Measurements from ENCODE around the gene RAB3GAP2. TPM values are rescaled to one million over a fixed set of nuclear protein-coding genes. Genes with fewer than 3 reads are reported as not detected.
"Not testable (repeated sequence)": the region's sequence is repeated elsewhere in the genome, so short reads cannot be mapped to it uniquely, and the experiment has no call there.

Gene RAB3GAP2, protein sequence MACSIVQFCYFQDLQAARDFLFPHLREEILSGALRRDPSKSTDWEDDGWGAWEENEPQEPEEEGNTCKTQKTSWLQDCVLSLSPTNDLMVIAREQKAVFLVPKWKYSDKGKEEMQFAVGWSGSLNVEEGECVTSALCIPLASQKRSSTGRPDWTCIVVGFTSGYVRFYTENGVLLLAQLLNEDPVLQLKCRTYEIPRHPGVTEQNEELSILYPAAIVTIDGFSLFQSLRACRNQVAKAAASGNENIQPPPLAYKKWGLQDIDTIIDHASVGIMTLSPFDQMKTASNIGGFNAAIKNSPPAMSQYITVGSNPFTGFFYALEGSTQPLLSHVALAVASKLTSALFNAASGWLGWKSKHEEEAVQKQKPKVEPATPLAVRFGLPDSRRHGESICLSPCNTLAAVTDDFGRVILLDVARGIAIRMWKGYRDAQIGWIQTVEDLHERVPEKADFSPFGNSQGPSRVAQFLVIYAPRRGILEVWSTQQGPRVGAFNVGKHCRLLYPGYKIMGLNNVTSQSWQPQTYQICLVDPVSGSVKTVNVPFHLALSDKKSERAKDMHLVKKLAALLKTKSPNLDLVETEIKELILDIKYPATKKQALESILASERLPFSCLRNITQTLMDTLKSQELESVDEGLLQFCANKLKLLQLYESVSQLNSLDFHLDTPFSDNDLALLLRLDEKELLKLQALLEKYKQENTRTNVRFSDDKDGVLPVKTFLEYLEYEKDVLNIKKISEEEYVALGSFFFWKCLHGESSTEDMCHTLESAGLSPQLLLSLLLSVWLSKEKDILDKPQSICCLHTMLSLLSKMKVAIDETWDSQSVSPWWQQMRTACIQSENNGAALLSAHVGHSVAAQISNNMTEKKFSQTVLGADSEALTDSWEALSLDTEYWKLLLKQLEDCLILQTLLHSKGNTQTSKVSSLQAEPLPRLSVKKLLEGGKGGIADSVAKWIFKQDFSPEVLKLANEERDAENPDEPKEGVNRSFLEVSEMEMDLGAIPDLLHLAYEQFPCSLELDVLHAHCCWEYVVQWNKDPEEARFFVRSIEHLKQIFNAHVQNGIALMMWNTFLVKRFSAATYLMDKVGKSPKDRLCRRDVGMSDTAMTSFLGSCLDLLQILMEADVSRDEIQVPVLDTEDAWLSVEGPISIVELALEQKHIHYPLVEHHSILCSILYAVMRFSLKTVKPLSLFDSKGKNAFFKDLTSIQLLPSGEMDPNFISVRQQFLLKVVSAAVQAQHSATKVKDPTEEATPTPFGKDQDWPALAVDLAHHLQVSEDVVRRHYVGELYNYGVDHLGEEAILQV (N-terminal part only)
- 10 to 100 TPM; 50.1 to 50.5 TPM for total RNA-seq

DNA sequence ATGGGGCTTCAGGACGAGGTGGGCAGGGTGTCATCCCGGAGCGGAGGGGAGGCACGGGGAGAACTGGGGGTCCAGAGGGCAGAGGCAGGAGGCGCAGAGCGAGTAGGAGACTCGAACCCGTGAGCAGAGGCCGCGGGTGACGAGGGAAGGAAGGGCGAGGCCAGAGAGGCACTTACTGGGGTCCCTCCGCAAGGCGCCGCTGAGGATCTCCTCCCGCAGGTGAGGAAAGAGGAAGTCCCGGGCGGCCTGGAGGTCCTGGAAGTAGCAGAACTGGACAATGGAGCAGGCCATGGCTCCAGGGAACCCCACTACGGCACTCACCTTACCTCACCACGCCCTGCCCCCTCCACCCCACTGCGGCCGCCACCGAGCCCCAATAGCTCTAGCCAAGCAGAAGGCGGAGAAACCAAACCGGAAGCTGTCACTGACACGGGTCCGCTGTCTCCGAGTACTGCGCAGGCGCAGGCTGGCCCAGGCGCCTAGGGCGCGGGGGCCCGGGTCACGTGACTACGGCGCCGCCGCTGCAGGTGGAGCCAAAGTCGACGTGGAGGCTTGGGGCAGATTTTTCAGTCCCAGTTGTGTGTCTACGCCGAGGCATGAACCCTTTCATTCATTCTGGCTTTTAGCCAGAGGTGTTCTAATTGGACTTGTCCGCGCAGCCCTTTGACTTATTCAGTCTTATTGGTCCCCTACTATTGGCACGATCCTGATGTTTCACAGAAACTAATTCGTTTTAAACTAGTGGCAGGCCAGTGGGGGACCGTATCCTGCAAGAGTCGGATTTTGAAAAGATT lies at the start of gene RAB3GAP2:
TSS of gene RAB3GAP2 (minus strand) at position 407 of the 794 bp plus-strand sequence. CDS start at position 291, 116 bp downstream.
- Mint-ChIP-seq H3K4me1 (peaks cover 9% of the 10 kb centered on the region), H3K36me3 (ENCODE audit: low read depth) (no peaks in the 10 kb centered on the region), H3K4me3 (no peak within 1 kb of the TSS), H3K27ac (no peak within 1 kb of the TSS), H3K27me3 (peaks cover 4% of the 10 kb centered on the region), H3K9me3 (no peaks in the 10 kb centered on the region)
- peak; percentile 97 for ATAC-seq (replicated peaks)

DNA sequence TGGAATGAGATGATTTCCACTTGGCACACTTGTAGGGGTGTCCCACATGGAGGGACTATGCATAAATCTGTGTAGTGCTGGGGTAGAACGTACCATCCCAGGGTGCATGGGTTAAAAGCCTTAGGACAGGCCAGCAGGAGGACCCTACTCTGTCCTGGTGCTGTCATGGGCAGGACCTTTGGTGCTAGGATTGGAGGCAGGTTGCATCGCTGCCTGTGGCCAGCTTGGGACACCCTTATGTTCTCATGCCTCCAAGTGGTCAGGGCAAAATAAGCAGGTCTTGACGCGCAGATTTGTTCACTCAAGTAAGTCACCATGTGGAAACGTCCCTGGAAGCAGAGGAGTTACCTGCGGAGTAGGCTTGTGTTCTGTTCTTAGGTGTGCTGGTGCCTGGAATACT lies 49.5 kb upstream of the RAB3GAP2 start:
- H3K4me3 Mint-ChIP-seq = no peak overlapping the region
- H3K9me3 Mint-ChIP-seq = no peaks in the 10 kb centered on the region
- H3K27me3 Mint-ChIP-seq = peaks cover 14% of the 10 kb centered on the region
- H3K36me3 Mint-ChIP-seq (ENCODE audit: low read depth) = no peaks in the 10 kb centered on the region
- H3K4me1 Mint-ChIP-seq = no peaks in the 10 kb centered on the region
- no peak overlapping the region for H3K27ac Mint-ChIP-seq
- no peak for ATAC-seq (replicated peaks)

DNA sequence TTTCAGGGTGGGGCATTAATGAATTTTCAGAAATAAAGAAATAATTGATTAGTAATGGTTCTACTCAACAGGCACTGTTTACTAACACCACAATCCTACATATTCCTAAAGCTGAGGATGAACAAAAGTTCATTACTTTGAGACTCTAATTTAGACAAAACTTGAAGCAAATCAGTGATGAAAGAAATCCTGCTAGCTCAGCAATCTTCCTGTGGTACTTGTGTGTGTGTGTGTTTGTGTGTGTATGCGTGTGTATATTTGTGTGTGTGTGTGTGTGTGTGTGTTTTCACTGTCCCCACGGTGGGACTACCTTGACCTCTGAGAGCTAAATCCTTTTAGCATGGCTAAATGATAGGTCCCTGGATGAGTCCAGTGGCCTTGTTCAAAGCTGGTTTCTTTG lies 48.5 kb upstream of the RAB3GAP2 start:
- H3K27ac Mint-ChIP-seq = no peak overlapping the region
- peaks cover 14% of the 10 kb centered on the region for H3K27me3 Mint-ChIP-seq
- H3K4me1 Mint-ChIP-seq = no peaks in the 10 kb centered on the region
- no peak for ATAC-seq (replicated peaks)
- no peaks in the 10 kb centered on the region for H3K36me3 Mint-ChIP-seq (ENCODE audit: low read depth)
- no peak overlapping the region for H3K4me3 Mint-ChIP-seq
- no peaks in the 10 kb centered on the region for H3K9me3 Mint-ChIP-seq

DNA sequence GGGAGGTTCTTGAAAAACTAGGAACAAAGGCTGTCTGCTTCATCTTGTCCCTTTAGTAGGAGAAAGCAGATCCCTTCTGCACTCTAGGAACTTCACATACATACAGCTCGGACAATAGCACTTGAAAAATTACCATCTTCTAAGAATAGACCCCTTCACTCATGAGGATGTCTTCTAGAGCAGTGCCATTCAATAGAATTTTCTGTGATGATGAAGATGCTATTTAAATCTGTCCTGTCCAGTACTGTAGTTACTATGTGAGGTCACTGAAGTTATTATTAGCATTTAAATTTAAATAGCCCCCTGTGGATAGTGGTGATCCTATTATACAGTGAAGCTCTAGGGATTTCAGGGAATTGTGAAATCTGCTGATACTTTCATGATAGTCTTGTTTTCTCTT lies 46.4 kb upstream of the RAB3GAP2 start:
- Mint-ChIP-seq H3K27me3 (peaks cover 8% of the 10 kb centered on the region), H3K27ac (no peak overlapping the region), H3K9me3 (no peaks in the 10 kb centered on the region), H3K4me3 (no peak overlapping the region), H3K4me1 (no peaks in the 10 kb centered on the region), H3K36me3 (ENCODE audit: low read depth) (no peaks in the 10 kb centered on the region)
- ATAC-seq (replicated peaks) = no peak

DNA sequence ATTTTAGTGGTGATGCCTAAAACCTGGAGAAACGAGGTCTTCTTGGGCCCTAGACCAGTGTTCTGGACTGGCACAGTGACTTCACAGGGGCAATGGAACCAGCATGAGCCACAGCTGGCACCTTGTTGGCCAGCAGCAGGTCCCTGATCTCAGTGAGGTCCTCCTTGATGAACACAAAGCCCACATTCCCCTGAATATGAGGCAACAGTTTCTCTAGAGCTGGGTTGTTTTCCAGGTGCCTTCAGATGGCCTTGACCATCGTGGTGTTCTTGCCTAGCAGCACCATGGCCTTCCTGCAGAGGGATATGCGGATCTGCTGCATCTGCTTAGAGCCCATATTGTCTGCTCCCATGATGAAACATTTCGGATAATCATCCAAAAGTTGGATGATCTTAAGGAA lies 44.9 kb upstream of the RAB3GAP2 start:
- no peaks in the 10 kb centered on the region for H3K36me3 Mint-ChIP-seq (ENCODE audit: low read depth)
- H3K9me3 Mint-ChIP-seq = no peaks in the 10 kb centered on the region
- H3K4me3 Mint-ChIP-seq = no peak overlapping the region
- H3K27me3 Mint-ChIP-seq = peaks cover 4% of the 10 kb centered on the region
- no peak for ATAC-seq (replicated peaks)
- H3K27ac Mint-ChIP-seq = no peak overlapping the region
- H3K4me1 Mint-ChIP-seq = no peaks in the 10 kb centered on the region

DNA sequence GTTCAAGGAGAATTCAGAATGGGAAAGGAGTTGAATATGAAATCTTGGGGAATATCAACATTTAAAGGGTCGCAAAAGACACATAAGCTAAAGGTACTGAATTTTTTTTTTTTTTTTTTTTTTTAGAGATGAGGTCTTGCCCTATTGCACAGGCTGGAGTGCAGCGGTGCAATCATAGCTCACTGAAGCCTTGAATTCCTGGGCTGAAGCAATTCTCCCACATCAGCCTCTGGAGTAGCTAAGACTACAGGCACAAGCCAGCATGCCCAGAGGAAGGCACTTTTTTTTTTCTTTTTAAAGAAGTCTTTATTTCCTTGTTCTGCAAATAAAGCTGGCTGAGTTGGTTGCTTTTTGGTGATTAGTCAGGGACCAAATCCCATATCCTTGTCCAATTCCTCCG lies 44.1 kb upstream of the RAB3GAP2 start:
- H3K4me3 Mint-ChIP-seq = no peak overlapping the region
- no peak overlapping the region for H3K27ac Mint-ChIP-seq
- no peaks in the 10 kb centered on the region for H3K4me1 Mint-ChIP-seq
- no peaks in the 10 kb centered on the region for H3K9me3 Mint-ChIP-seq
- H3K36me3 Mint-ChIP-seq (ENCODE audit: low read depth) = no peaks in the 10 kb centered on the region
- peaks cover 3% of the 10 kb centered on the region for H3K27me3 Mint-ChIP-seq
- no peak for ATAC-seq (replicated peaks)

DNA sequence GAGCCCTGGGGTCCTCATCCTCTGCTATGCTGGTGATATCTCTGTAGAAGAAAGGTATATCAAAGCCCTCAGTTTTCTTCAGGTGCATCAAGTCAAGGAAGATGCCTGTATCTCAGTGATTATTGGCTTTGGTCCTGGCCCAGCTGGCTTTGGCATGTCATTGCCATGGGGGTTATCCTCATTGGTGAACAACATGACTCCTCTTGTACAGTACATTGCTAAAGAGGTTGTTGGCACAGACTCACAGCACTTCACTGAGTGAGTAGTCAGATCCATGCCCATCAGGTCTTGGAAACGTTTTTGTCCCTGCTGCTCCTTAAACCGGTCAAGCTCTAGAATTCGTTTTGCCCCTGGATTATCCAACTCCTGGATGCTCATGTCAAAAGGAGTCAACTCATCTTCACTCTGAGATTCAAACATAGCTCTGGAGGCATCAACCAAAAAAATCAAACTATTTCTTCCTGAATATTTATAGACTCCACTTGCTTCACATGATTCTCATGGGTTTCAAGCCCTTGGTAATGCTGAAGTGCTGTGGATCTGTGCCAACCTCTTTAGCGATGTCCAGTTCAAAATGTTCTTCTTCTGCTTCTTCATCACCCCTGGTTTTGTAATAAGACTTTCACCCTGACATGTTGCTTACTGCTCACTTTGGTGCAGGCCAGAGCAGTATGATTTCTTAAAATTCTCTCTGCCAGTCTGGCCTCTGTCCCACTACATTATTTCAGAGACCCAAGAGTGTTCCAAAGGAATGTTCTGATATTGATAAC lies 43.0 kb upstream of the RAB3GAP2 start:
- Mint-ChIP-seq H3K4me3 (no peak overlapping the region), H3K27ac (no peak overlapping the region), H3K36me3 (ENCODE audit: low read depth) (no peaks in the 10 kb centered on the region), H3K27me3 (no peaks in the 10 kb centered on the region), H3K9me3 (no peaks in the 10 kb centered on the region), H3K4me1 (no peaks in the 10 kb centered on the region)
- no peak for ATAC-seq (replicated peaks)

DNA sequence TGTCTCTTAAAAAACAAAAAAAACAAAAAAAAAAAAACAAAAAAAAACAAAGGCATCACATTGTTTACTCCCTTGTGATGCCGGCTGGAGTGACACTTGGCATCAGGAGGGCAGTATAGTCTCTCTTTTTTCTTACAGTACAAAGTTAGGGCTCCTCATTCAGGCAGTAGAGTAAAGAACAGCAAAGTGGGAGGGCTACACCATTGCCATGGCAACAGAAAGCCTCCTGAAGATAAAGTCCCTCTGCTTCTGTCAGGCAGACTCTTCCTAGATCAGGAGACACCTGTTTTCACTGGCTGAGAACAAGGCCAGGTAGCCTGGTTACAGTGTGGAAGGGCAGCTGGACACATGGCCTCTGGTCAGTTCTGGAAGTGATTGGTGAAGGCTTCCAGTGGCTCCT lies 41.3 kb upstream of the RAB3GAP2 start:
- no peaks in the 10 kb centered on the region for H3K9me3 Mint-ChIP-seq
- H3K27ac Mint-ChIP-seq = no peak overlapping the region
- peaks cover 6% of the 10 kb centered on the region for H3K27me3 Mint-ChIP-seq
- H3K4me1 Mint-ChIP-seq = no peaks in the 10 kb centered on the region
- no peak overlapping the region for H3K4me3 Mint-ChIP-seq
- ATAC-seq (replicated peaks) = no peak
- H3K36me3 Mint-ChIP-seq (ENCODE audit: low read depth) = no peaks in the 10 kb centered on the region

DNA sequence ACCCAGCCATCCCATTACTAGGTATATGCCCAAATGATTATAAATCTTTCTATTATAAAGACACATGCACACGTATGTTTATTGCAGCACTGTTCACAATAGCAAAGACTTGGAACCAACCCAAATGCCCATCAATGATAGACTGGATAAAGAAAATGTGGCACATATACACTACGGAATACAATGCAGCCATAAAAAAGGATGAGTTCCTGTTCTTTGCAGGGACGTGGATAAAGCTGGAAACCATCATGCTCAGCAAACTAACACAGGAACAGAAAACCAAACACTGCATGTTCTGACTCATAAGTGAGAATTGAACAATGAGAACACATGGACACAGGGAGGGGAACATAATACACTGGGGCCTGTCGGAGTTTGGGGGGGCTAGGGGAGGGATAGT lies 37.9 kb upstream of the RAB3GAP2 start:
- not testable (repeated sequence) for H3K4me3 Mint-ChIP-seq, H3K9me3 Mint-ChIP-seq
- H3K27me3 Mint-ChIP-seq = peaks cover 12% of the 10 kb centered on the region

DNA sequence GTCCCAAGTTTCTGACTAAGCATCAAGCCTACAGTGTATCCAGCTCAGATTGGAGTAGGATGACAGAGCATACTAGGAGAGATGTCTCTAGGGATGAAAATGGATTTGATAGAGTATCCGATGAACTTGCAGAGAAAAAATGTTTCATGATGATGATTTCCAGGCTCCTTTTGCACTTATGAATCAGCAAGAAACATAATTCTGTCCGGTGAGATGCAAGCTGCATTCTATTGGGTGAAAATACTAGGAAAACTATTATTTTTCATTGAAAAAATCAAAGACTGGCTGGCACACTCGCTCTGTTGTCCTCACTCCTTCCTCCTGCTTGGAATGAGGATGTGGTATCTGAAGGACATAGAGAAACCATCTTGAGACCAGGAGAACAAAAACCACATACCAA lies 35.4 kb upstream of the RAB3GAP2 start:
- ATAC-seq (replicated peaks) = no peak
- Mint-ChIP-seq H3K9me3 (no peaks in the 10 kb centered on the region), H3K4me3 (no peak overlapping the region), H3K27ac (no peak overlapping the region), H3K27me3 (peaks cover 13% of the 10 kb centered on the region), H3K4me1 (no peaks in the 10 kb centered on the region), H3K36me3 (ENCODE audit: low read depth) (no peaks in the 10 kb centered on the region)

More for the DNA sequence above, 37.9 kb upstream of the RAB3GAP2 start:
- not testable (repeated sequence) for ATAC-seq (replicated peaks); H3K4me1 Mint-ChIP-seq; H3K27ac Mint-ChIP-seq; H3K36me3 Mint-ChIP-seq (ENCODE audit: low read depth)

DNA sequence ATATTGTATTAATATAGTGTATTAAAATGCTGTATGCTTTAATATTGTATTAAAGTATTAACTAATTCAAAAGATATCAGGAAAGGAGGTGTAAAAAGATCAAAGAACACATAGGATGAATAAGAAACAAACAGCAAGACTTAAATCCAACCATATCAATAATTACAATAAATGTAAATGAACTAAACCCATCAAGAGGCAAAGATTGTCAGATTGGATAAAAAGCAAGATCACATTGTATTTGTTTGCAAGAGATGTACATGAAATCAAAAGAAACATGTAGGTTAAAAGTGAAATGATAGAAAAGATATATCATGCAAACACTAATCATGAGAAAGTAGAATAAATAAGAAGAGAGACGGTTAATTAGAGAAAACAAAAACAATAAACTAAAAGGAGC lies 34.1 kb upstream of the RAB3GAP2 start:
- Mint-ChIP-seq H3K27me3 (peaks cover 16% of the 10 kb centered on the region), H3K36me3 (ENCODE audit: low read depth) (no peaks in the 10 kb centered on the region), H3K9me3 (no peaks in the 10 kb centered on the region), H3K4me1 (no peaks in the 10 kb centered on the region), H3K4me3 (no peak overlapping the region), H3K27ac (no peak overlapping the region)
- no peak for ATAC-seq (replicated peaks)

DNA sequence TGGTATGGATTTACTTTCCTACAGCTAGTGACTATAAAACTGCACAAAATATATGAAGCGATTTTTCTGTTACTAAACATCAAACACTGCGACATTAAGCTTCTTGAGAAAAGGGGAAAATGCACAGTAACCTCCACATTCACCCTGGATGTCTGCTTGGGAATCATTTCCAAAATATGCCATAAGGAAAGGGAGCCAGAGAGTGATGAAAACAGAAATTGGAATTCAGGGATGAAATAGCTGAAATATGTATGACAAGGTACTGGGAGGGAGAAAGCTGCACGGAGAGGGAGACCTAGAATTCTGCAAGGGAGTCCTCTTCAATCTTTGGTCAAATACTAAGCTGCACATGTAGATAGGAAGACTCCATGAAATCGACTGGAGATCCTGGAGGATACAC lies 31.6 kb upstream of the RAB3GAP2 start:
- ATAC-seq (replicated peaks) = no peak
- H3K27me3 Mint-ChIP-seq = peaks cover 13% of the 10 kb centered on the region
- no peaks in the 10 kb centered on the region for H3K9me3 Mint-ChIP-seq
- H3K4me3 Mint-ChIP-seq = no peak overlapping the region
- H3K27ac Mint-ChIP-seq = no peak overlapping the region
- H3K4me1 Mint-ChIP-seq = no peaks in the 10 kb centered on the region
- H3K36me3 Mint-ChIP-seq (ENCODE audit: low read depth) = no peaks in the 10 kb centered on the region

DNA sequence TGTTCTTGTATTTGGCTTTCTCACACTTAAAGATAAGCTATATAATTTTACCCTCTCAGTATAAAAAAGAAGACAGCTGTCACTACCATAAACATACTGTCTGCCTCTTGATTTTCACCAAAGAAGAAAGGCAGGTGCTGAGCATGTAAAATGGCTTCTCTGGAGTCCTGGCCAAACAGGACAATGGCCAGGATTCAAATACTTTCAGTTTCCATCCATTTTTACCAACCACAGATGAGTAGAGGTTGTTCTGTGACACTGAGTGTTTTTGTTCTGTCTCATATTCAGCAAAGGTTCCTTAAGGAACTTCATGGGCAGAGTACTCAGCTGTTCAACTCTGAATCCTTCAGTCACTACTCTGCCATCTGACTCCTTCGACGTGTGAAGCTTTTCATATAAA lies 29.4 kb upstream of the RAB3GAP2 start:
- ATAC-seq (replicated peaks) = no peak
- H3K9me3 Mint-ChIP-seq = no peaks in the 10 kb centered on the region
- H3K4me3 Mint-ChIP-seq = no peak overlapping the region
- no peak overlapping the region for H3K27ac Mint-ChIP-seq
- H3K36me3 Mint-ChIP-seq (ENCODE audit: low read depth) = no peaks in the 10 kb centered on the region
- H3K27me3 Mint-ChIP-seq = peaks cover 7% of the 10 kb centered on the region
- H3K4me1 Mint-ChIP-seq = no peaks in the 10 kb centered on the region
